HepG2 (cell line): Measurements from ENCODE around the gene LRRC32.

Experiments
- FOXA3 ChIP-seq: IDR thresholded peaks from 2 replicates; pipeline ENCODE4 v1.6.1; 2016; ENCODE audit warnings: missing genetic modification reagents, missing compliant biosample characterization
- HMG20A ChIP-seq: IDR thresholded peaks from 2 replicates; pipeline ENCODE4 v1.6.1; 2016; ENCODE audit warnings: borderline replicate concordance

GRCh38 chr11:76688146-76688545, 17.6 kb upstream of the LRRC32 start:
- no peak for TF ChIP-seq HMG20A (CRISPR knock-in tag)
- TF ChIP-seq FOXA3 (CRISPR knock-in tag), result no peak
